GM12878 (cell line): ENCODE measurements around the gene SLIT1. TPM values are rescaled to one million over a fixed set of nuclear protein-coding genes. Genes with fewer than 3 reads are reported as not detected.

Experiments used
- ATAC-seq: fragments of 200-7000 bp; cut with Tn5 transposase; 3 replicates; pipeline ENCODE4 v1.9.1; 2020; ENCODE audit warnings: mild to moderate bottlenecking, moderate library complexity
- BruUV-seq: library from RNA; stranded (reverse); fragments of 400-500 nt; replicated peaks from 2 replicates; lab custom pipeline; 2021; lab: Mats Ljungman, UMichigan
- CTCF ChIA-PET: fragments of 300-600 bp; sonication (Branson Sonifier 250); formaldehyde crosslinking; extraction: SDS; loops from one replicate; lab custom pipeline; 2021; ENCODE audit warnings: inconsistent platforms; lab: Yijun Ruan, JAX
- POLR2A ChIA-PET: fragments of 350-600 bp; formaldehyde crosslinking; extraction: SDS; loops from one replicate; lab custom pipeline; 2021; ENCODE audit warnings: inconsistent platforms; lab: Charles Lee
- RAD21 ChIA-PET: fragments of 300-600 bp; sonication (Branson Sonifier 250); formaldehyde crosslinking; loops from one replicate; lab custom pipeline; 2023; ENCODE audit warnings: antibody characterized with exemption; ENCODE audit not compliant: unreplicated experiment; lab: Charles Lee
- SMC1A ChIA-PET: fragments of 300-600 bp; sonication (Branson Sonifier 250); formaldehyde crosslinking; loops from one replicate; lab custom pipeline; 2023; ENCODE audit not compliant: unreplicated experiment, uncharacterized antibody; lab: Charles Lee
- DNase-seq: peaks from one replicate; pipeline ENCODE4 v3.0.0-alpha.2; 2011; ENCODE audit warnings: low read depth, low spot score
- FAIRE-seq: peaks from 3 replicates; lab custom pipeline; 2011; peaks lifted over from hg19 to GRCh38; lab: Jason Lieb, UNC
- H2AFZ ChIP-seq: 2 replicates; pipeline ENCODE4 v1.6.0; 2011; ENCODE audit warnings: low read depth, low read length, control low read depth; ENCODE audit not compliant: control insufficient read depth
- H3K27ac ChIP-seq: 2 replicates; pipeline ENCODE4 v1.5.1; 2011; ENCODE audit warnings: control low read depth; ENCODE audit not compliant: control insufficient read depth, insufficient read depth
- H3K27me3 ChIP-seq, 2 experiments: replicated peaks in 1 of 2; 2 replicates each; pipeline versions ENCODE4 v1.6.0 to v1.6.1; 2011; ENCODE audit warnings: low read length in 1 of 2; ENCODE audit not compliant: control insufficient read depth in 2 of 2, insufficient read depth in 2 of 2
- H3K36me3 ChIP-seq, 2 experiments: 2 replicates each; pipeline ENCODE4 v1.5.1; 2011; ENCODE audit warnings: low read length in 1 of 2; ENCODE audit not compliant: control insufficient read depth in 2 of 2, insufficient read depth in 2 of 2
- H3K4me1 ChIP-seq: 2 replicates; pipeline ENCODE4 v1.6.1; 2011; ENCODE audit warnings: mild to moderate bottlenecking, low read length, moderate library complexity, mixed read lengths; ENCODE audit not compliant: control insufficient read depth, insufficient read depth
- H3K4me2 ChIP-seq: 2 replicates; pipeline ENCODE4 v1.6.0; 2011; ENCODE audit warnings: control low read depth; ENCODE audit not compliant: control insufficient read depth, insufficient read depth
- H3K4me3 ChIP-seq: fragments of 200-600 bp; sonication (generic); 2 replicates; pipeline ENCODE4 v1.5.1; 2016
- H3K79me2 ChIP-seq: 2 replicates; pipeline ENCODE4 v1.6.0; 2011; ENCODE audit warnings: low read length; ENCODE audit not compliant: control insufficient read depth, insufficient read depth
- H3K9ac ChIP-seq: 2 replicates; pipeline ENCODE4 v1.8.0; 2011; ENCODE audit warnings: low read length, control low read depth, mixed read lengths; ENCODE audit not compliant: control insufficient read depth, insufficient read depth
- H3K9me3 ChIP-seq: replicated peaks from 3 replicates; pipeline ENCODE4 v1.5.1; 2011; ENCODE audit warnings: mild to moderate bottlenecking, low read length; ENCODE audit not compliant: control insufficient read depth, insufficient read depth
- H4K20me1 ChIP-seq: 2 replicates; pipeline ENCODE4 v1.6.0; 2011; ENCODE audit not compliant: control insufficient read depth, insufficient read depth
- ZNF687 ChIP-seq: fragments of 450-650 bp; IDR thresholded peaks from 2 replicates; pipeline ENCODE4 v1.6.1; 2017; ENCODE audit warnings: mild to moderate bottlenecking, moderate library complexity
- WGBS: methylation state at CpG from one replicate; pipeline ENCODE4 v1.1.6; 2016; ENCODE audit warnings: low lambda C conversion rate; ENCODE audit not compliant: insufficient replicate concordance, insufficient coverage; ENCODE audit errors: missing lambda C conversion rate; 5-methylcytosine and 5-hydroxymethylcytosine counted together
- in situ Hi-C: fragments of 300-500 bp; cut with MboI; formaldehyde crosslinking; loops from 9 replicates; pipeline ENCODE4 v1.14.3; 2018; ENCODE audit warnings: mixed read lengths
- intact Hi-C: fragments of 100-400 bp; cut with micrococcal nuclease; formaldehyde crosslinking; loops from one replicate; pipeline ENCODE4 v1.14.2; 2022; ENCODE audit not compliant: unreplicated experiment
- polyA plus RNA-seq, 11 experiments: library from polyadenylated mRNA; depleted of rRNA in 4 of 11; unstranded in 6 of 11; stranded (reverse) in 5 of 11; fragments of >200 nt; fragmentation: Nextera tagmentation in 4 of 11; fragmentation: Illumina TruSeq in 1 of 11; extraction: Ambion mirVana in 4 of 11; extraction: Trizol in 1 of 11; gene quantifications; 1 replicate in 1 of 11; 2 replicates in 10 of 11; pipeline versions ENCODE4 v1.2.1 to v1.2.3, GENCODE V29; 2011 to 2016; ENCODE audit warnings: inconsistent platforms in 2 of 11, missing spikeins in 2 of 11, low read depth in 1 of 11
- total RNA-seq, 4 experiments: library from RNA; depleted of rRNA in 3 of 4; stranded (reverse); fragments of >200 nt in 3 of 4; fragmentation: Illumina TruSeq in 1 of 4; extraction: Trizol in 1 of 4; gene quantifications; 2 replicates each; pipeline versions ENCODE4 v1.2.1 to v1.2.3, GENCODE V29; 2013 to 2021

The SLIT1 gene
- total and polyA plus RNA-seq, 10 of the 15 experiments (the other 5 are each of a cell fraction or from before 2014, with no cell fraction given), result 0.04 to 0.19 (median 0.06) TPM; not detected in 4

GRCh38 chr10:97057491-97058235 is 128.1 kb downstream of the SLIT1 start:
- H3K36me3 ChIP-seq, result no peaks in the 10 kb centered on the region
- DNase-seq (no peak), FAIRE-seq (no peak), ATAC-seq (no peak)
- no TSS peak for BruUV-seq
- H3K27ac ChIP-seq, result no peak overlapping the region
- TF ChIP-seq ZNF687, result no peak
- RAD21 ChIA-PET, result no interaction called here
- H3K4me1 ChIP-seq, result no peaks in the 10 kb centered on the region
- H4K20me1 ChIP-seq, result no peaks in the 10 kb centered on the region
- no peaks in the 10 kb centered on the region; a peak in 1 of 4 replicates for H3K27me3 ChIP-seq
- 48% methylated on average over 9 of the region's 9 CpGs for WGBS
- intact Hi-C loops (no loop called here), in situ Hi-C loops (no loop called here)
- H3K9me3 ChIP-seq, result no peaks in the 10 kb centered on the region
- no peak overlapping the region for H3K9ac ChIP-seq
- no peaks in the 10 kb centered on the region for H3K79me2 ChIP-seq
- SMC1A ChIA-PET, result no interaction called here
- no peak overlapping the region for H3K4me2 ChIP-seq
- H2AFZ ChIP-seq, result no peak overlapping the region
- H3K4me3 ChIP-seq, result no peak overlapping the region
- CTCF ChIA-PET, result interaction anchor here (0.6 to 2.7 kb wide), 3 partner anchors 18 to 295 kb away, joined by 3 to 9 read pairs (median 4); no protein-coding TSS in a partner anchor
- POLR2A ChIA-PET, result no interaction called here
